ENCODE results near the gene TNFAIP3. TPM values are rescaled to one million over a fixed set of nuclear protein-coding genes. Genes with fewer than 3 reads are reported as not detected.

The TNFAIP3 gene
- polyA plus RNA-seq, 3 donors, result 35.5 to 273 (median 38.4) TPM

DNA sequence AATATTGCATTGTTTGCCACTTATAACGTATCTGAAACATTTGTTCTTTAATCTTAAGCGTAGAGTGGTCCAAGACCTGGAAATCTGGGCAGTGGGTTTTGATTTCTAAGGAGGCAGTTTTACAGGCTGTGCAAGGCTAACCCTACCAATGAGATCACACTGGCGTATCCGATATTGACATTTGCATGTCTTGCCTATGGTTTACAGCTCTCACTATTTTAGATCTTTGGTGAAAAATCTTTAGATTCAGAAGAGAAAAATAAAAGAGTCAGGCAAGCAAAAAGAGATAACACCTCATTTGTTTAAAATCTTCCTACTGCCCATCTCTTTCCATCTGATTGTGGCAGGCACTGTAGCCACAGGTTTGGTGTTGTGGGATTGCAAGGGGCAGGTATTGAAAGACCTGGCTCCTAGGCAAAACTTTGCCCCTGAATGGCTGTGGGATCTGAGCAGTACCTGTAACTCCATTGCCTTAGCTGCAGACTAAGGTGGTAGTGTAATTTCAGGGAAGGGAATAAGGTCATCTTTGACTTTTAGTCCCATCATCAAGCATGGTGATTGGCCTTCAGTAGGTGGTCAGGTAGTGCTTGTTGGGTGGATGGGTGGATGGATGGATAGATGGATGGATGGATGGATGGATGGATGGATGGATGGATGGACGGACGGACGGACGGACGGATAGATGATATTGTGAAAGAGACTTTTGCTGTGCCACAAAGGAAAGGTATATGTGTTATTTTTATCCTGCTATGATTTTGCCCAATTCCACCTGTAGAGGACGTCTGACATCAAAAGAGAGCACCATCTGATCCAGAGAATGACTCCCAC lies 1.9 kb downstream of the TNFAIP3 start:
- no peaks in the 10 kb centered on the region for H3K9me3 ChIP-seq (replicated peaks in 1 of 2; ENCODE audit: control insufficient read depth in 1 of 2, insufficient read depth in 1 of 2, low read length in 2 of 2)
- DNase-seq, result no peak
- H4K20me1 ChIP-seq (ENCODE audit: insufficient read depth, low read length), result peaks cover 58% of the 10 kb centered on the region
- H3K27me3 ChIP-seq (ENCODE audit: control insufficient read depth in 2 of 2, insufficient read depth in 2 of 2, low read length in 2 of 2), result no peaks in the 10 kb centered on the region
- intact Hi-C loops (cut with micrococcal nuclease), result loop anchor here (2.0 to 5.0 kb wide), 5 partner anchors 14 to 162 kb away; no protein-coding TSS in a partner anchor
- peaks cover 13 to 17% of the 10 kb centered on the region in 2 donors for H3K36me3 ChIP-seq (replicated peaks in 1 of 2; ENCODE audit: control insufficient read depth in 1 of 2, insufficient read depth in 2 of 2, low read length in 2 of 2)
- peak overlapping the region in 1 of 2 donors; percentile 95 for H3K27ac ChIP-seq (ENCODE audit: low read depth in 1 of 2, low read length in 2 of 2)
- Mint-ChIP-seq H3K9me3 (peaks cover 0 to 2% (median 0%) of the 10 kb centered on the region in 7 donors), H3K36me3 (peaks cover 36 to 38% of the 10 kb centered on the region in 2 donors), H3K27me3 (ENCODE audit: low read depth in 3 of 3) (peaks cover 0 to 2% (median 1%) of the 10 kb centered on the region in 3 donors), H3K4me1 (peaks cover 74% of the 10 kb centered on the region), H3K27ac (peak overlapping the region; percentile 20 to 99 (median 98)), H3K4me3 (peak overlapping the region; percentile 93 to 96)
- H3K4me2 ChIP-seq (replicated peaks; ENCODE audit: extremely low read depth, low read length, poor library complexity, severe bottlenecking), result peak overlapping the region; percentile 89
- H3K9ac ChIP-seq (ENCODE audit: insufficient read depth, low read length, poor library complexity, severe bottlenecking), result peak overlapping the region; percentile 97
- WGBS (ENCODE audit: insufficient coverage), result 0% methylated on average over 1 of the region's 10 CpGs
- H3K4me3 ChIP-seq (replicated peaks in 1 of 3; ENCODE audit: low read depth in 2 of 3, low read length in 3 of 3), result peak overlapping the region; percentile 73 to 93 (median 87)
- H3K79me2 ChIP-seq (ENCODE audit: insufficient read depth, low read length), result peaks cover 52% of the 10 kb centered on the region
- no peak overlapping the region for H2AFZ ChIP-seq (ENCODE audit: insufficient read depth, low read depth, low read length, poor library complexity, severe bottlenecking)
- TF ChIP-seq, protein P1, sequence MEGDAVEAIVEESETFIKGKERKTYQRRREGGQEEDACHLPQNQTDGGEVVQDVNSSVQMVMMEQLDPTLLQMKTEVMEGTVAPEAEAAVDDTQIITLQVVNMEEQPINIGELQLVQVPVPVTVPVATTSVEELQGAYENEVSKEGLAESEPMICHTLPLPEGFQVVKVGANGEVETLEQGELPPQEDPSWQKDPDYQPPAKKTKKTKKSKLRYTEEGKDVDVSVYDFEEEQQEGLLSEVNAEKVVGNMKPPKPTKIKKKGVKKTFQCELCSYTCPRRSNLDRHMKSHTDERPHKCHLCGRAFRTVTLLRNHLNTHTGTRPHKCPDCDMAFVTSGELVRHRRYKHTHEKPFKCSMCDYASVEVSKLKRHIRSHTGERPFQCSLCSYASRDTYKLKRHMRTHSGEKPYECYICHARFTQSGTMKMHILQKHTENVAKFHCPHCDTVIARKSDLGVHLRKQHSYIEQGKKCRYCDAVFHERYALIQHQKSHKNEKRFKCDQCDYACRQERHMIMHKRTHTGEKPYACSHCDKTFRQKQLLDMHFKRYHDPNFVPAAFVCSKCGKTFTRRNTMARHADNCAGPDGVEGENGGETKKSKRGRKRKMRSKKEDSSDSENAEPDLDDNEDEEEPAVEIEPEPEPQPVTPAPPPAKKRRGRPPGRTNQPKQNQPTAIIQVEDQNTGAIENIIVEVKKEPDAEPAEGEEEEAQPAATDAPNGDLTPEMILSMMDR (IDR thresholded peaks at IDR 0.05), result no peak
- H3K4me1 ChIP-seq (ENCODE audit: control insufficient read depth in 1 of 2, insufficient read depth in 2 of 2, low read length in 2 of 2), result peaks cover 61 to 70% of the 10 kb centered on the region in 2 donors

DNA sequence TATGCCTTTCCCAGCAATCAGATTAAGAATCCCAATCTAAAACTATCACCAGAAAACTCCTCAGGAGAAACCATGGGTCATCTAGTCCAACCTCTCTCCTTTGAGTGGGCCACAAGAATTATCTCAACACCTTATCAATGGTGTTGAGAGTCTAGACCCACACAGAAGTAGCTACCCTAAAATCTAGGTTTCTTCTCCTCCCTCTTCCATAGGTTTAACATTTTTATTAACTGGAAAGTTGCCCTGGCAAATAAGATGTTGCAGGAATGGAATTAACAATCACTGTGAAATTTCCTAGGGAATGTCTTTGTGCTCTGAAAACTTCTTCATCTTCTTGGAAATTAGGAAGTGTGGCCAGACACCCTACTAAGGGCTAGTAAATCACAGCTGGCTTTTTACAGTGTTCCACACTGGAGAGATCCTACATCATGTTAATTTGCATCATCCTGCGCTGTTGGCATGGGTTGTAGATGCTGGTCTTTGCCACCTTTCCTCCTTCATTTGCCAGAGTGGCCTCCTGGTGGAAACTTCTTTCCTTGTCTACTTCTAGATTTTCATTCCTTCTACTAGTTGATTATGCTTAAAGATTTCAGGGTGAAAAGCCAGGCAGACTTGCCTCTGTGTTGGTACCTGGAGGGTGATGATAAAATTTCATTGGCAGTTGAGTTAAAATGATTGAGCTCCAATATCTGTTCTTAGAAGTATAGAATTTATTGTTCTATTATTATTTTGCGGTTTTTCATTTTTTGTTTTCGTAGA lies 2.7 kb downstream of the TNFAIP3 start:
- intact Hi-C loops (cut with micrococcal nuclease), result loop anchor here (2.0 to 5.0 kb wide), 6 partner anchors 13 to 162 kb away; no protein-coding TSS in a partner anchor

More for the DNA sequence above, 2.7 kb downstream of the TNFAIP3 start:
- peak overlapping the region; percentile 2 to 99 (median 46) for H3K27ac Mint-ChIP-seq
- H3K4me1 Mint-ChIP-seq, result peaks cover 82% of the 10 kb centered on the region
- no peaks in the 10 kb centered on the region for H3K27me3 ChIP-seq (ENCODE audit: control insufficient read depth in 2 of 2, insufficient read depth in 2 of 2, low read length in 2 of 2)
- no peak for DNase-seq
- H4K20me1 ChIP-seq (ENCODE audit: insufficient read depth, low read length), result peaks cover 66% of the 10 kb centered on the region
- TF ChIP-seq, protein P1 (IDR thresholded peaks at IDR 0.05), result no peak
- H3K36me3 Mint-ChIP-seq, result peaks cover 39 to 44% of the 10 kb centered on the region in 2 donors
- peaks cover 0 to 2% (median 1%) of the 10 kb centered on the region in 3 donors for H3K27me3 Mint-ChIP-seq (ENCODE audit: low read depth in 3 of 3)
- peaks cover 0 to 2% (median 0%) of the 10 kb centered on the region in 7 donors for H3K9me3 Mint-ChIP-seq
- peaks cover 60% of the 10 kb centered on the region for H3K79me2 ChIP-seq (ENCODE audit: insufficient read depth, low read length)
- no peak overlapping the region for H3K9ac ChIP-seq (ENCODE audit: insufficient read depth, low read length, poor library complexity, severe bottlenecking)
- H3K4me1 ChIP-seq (ENCODE audit: control insufficient read depth in 1 of 2, insufficient read depth in 2 of 2, low read length in 2 of 2), result peaks cover 69 to 78% of the 10 kb centered on the region in 2 donors
- H2AFZ ChIP-seq (ENCODE audit: insufficient read depth, low read depth, low read length, poor library complexity, severe bottlenecking), result no peak overlapping the region
- 100% methylated on average over 2 of the region's 3 CpGs for WGBS (ENCODE audit: insufficient coverage)
- H3K27ac ChIP-seq (ENCODE audit: low read depth in 1 of 2, low read length in 2 of 2), result no peak overlapping the region
- H3K9me3 ChIP-seq (replicated peaks in 1 of 2; ENCODE audit: control insufficient read depth in 1 of 2, insufficient read depth in 1 of 2, low read length in 2 of 2), result no peaks in the 10 kb centered on the region
- H3K4me2 ChIP-seq (replicated peaks; ENCODE audit: extremely low read depth, low read length, poor library complexity, severe bottlenecking), result peak overlapping the region; percentile 89
- peaks cover 16 to 24% of the 10 kb centered on the region in 2 donors for H3K36me3 ChIP-seq (replicated peaks in 1 of 2; ENCODE audit: control insufficient read depth in 1 of 2, insufficient read depth in 2 of 2, low read length in 2 of 2)
- H3K4me3 Mint-ChIP-seq, result peak overlapping the region; percentile 93 to 96
- H3K4me3 ChIP-seq (replicated peaks in 1 of 3; ENCODE audit: low read depth in 2 of 3, low read length in 3 of 3), result peak overlapping the region in 2 of 3 experiments; percentile 87 to 93
